ENCODE data around the gene ARL8A.
"Not testable (repeated sequence)": the region's sequence is repeated elsewhere in the genome, so short reads cannot be mapped to it uniquely, and the experiment has no call there.

ARL8A gene

DNA sequence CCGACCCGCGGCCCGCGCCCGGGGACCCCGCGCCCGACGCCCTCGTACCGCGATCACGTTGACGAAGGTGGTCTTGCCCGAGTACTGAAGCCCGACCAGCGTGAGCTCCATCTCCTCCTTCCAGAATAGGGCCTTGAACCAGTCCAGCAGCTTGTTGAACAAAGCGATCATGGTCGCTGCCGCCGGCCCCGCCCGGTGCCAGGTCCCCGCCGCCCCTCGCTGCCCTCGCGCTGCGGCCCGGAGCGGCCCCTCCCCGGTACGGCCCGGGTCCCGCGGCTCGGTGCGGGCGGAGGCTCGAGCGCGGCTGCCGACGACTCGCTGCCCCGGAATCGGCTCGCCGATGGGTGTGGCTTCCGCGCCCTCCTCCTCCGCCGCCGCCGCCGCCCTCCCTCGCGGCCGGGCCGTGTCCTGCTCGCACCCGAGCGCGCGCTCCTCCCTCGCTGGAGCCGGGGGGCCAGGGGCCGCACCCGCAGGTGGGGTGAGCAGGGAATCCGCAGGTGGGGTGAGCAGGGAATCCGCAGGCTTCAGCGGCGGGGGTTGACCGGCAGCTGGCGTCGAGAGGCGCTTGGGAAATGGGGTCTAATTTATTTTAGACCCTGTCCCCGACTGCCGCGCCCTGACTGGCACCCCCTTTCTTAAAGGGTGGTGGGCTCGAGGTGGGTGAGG, at the start of gene ARL8A:
TSS of gene ARL8A (minus strand) at position 336 of the 666 bp plus-strand sequence. CDS start at position 171, 165 bp downstream.
- DNase-seq = peak; percentile 56

GRCh38 chr1:202194328-202194648, 49.8 kb upstream of the ARL8A start:
- DNase-seq = no peak

GRCh38 chr1:202193614-202194327, 49.2 kb upstream of the ARL8A start, which contains the start of gene LGR6:
Gene LGR6, plus strand, starts transcription at chr1:202193799. Its CDS starts 191 bp downstream, at chr1:202193990.
- DNase-seq = no peak

GRCh38 chr1:202192770-202193613, 48.5 kb upstream of the ARL8A start:
- DNase-seq = peak; percentile 71

DNA sequence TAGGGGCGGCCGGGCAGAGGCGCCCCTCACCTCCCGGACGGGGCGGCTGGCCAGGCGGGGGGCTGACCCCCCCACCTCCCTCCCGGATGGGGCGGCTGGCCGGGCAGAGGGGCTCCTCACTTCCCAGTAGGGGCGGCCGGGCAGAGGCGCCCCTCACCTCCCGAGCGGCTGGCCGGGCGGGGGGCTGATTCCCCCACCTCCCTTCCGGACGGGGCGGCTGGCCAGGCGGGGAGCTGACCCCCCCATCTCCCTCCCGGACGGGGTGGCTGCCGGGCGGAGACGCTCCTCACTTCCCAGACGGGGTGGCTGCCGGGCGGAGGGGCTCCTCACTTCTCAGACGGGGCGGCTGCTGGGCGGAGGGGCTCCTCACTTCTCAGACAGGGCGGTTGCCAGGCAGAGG, 46.9 kb upstream of the ARL8A start:
- not testable (repeated sequence) for DNase-seq

GRCh38 chr1:202189918-202190715, 45.6 kb upstream of the ARL8A start:
- no peak for DNase-seq

GRCh38 chr1:202189001-202189790, 44.7 kb upstream of the ARL8A start:
- peak; percentile 21 for DNase-seq

DNA sequence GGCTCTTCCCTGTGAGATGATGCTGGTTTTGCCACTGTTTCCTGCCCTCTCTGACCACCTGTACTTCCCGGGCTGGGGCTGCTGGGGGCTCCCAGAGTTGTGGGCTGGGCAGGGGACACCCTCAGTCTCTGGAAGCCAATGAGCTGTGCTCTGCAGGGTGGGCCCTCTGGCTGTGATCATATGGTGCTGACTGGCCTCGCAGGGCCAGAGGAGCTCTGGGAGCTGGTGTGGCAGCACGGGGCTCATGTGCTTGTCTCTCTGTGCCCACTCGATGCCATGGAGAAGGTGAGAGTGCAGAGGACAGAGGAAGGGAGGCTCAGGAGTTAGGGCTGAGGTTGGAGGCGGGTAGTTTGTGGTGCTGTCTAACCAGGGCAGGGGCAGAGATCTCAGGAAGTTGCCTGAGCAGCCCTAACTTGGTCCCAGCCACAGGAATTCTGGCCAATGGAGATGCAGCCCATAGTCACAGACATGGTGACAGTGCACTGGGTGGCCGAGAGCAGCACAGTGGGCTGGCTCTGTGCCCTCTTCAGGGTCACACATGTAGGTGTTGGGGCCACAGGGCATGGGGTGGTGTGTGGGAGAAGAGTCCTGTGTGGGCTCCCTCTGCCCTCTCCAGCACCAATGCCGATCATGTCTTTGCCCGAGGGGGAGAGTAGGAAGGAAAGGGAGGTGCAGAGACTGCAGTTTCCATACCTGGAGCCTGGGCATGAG, 43.3 kb upstream of the ARL8A start:
- DNase-seq = no peak

- peak; percentile 68 for DNase-seq
These were observed 42.6 kb upstream of the ARL8A start for GRCh38 chr1:202187041-202187671.

DNA sequence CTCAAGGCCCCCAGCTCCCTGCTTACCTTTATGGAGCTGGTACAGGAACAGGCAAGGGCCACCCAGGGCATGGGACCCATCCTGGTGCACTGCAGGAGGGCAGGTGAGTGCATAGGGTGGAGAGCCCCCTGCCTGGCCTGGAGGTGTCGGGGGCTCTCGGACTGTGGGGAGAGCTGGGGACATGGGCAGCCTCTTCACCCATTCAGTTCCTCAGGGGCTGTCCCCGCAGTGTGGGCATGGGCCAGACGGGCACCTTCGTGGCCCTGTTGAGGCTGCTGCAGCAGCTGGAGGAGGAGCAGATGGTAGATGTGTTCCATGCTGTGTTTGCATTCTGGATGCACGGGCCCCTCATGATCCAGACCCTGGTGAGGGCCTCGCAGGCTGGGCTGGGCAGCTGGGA, 41.8 kb upstream of the ARL8A start:
- DNase-seq = no peak

GRCh38 chr1:202184750-202185460, 40.4 kb upstream of the ARL8A start:
- peak; percentile 6 for DNase-seq

GRCh38 chr1:202182040-202182877, 37.7 kb upstream of the ARL8A start:
- DNase-seq = no peak

DNA sequence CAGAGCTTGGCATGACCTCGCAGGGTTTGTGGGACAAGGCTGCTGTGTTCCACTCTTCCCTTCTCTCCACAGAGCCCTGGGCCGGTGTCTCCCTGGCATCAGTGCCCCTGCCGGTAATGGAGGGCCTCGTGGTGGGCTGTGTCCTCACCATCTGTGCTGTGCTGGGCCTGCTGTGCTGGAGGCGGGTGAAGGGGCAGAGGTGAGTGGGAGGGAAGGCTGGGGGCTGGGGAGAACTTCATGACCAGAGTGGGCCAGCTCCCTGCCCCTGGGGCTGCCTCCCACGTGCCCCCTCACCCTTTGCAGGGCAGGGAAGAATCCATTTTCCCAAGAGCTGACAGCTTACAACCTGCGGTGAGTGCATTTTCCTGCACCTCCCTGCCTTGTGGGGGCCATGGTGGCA, 37.0 kb upstream of the ARL8A start:
- no peak for DNase-seq

GRCh38 chr1:202180751-202181139, 36.2 kb upstream of the ARL8A start:
- DNase-seq = not testable (repeated sequence)

DNA sequence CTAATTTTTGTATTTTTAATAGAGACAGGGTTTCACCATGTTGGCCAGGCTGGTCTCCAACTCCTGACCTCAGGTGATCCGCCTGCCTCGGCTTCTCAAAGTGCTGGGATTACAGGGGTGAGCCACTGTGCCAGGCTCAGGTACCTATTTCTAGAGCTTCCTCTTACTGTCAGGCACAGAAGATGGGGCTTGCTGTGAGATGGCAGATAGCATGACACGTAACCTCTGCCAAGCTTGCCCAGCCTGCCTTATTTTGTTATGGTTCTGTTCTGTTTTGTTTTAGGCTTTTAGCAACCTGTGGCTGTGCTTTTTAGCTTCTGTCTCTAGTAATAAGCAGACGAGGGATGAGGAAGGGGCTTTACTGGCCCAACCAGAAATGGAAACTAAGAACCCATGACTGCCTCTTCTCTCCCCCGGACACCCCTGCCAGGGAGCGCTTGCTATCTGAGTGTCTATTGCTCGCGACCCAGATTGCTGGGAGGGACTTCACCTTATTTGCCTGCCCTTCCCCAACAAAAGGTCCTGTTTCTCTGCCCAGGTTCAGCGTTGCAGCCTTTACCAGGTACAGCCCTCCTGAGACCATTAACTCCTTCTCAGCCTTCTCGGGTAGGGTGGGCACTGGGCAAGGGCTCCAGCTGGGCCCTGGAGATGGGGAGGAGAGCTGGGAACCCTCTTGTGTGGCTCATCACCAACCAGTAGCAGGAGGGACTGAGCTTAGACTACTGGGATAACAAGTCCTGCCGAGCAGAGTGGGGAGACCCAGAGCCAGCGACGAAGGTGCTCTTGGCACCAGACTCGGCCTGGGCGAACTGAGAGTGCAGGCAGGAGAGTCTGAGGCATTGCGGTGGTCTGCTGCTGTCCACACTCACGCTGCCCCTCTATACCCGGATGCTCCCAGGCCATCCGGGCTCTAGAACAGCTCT, 35.6 kb upstream of the ARL8A start:
- DNase-seq = no peak

DNA sequence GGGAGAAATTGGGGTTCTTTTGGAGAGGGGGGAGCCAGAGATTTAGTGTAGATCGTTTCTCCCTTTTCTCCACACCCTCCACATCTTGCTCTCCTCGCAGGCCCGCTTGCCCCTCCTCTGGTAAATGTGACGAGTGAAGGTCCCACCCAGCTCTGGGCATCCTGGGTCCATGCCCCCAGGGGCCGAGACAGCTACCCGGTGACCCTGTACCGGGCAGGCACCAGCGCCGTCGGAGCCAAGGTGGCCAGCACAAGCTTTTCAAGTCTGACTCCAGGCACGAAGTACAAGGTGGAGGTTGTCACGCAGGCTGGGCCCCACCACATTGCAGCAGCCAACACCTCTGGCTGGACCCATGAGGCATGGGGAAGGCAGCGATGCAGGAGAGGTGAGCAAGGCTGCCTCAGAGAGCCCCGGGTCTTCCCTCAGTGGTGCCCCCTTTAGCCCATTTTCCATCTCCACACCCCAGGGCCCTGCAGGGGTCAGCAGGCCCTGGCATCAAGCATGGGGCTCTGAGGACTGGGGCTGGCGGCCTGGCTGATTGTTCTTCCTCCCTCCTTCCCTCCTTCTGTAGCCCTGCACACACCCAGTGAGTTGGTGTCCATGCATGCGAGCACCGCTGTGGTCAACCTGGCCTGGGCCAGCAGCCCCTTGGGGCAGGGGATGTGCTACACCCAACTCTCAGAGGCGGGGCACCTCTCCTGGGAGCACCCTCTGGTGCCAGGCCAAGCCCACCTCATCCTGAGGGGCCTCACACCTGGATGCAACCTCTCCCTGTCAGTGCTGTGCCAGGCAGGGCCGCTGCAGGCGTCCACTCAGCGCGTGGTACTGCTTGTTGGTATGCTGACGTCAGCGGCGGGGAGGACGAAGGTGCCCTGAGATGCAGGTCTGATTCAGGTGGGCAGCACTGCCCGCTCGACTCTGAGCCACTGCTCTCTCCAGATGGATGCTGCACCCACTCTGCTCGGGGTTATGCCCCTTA, 32.7 kb upstream of the ARL8A start:
- no peak for DNase-seq

DNA sequence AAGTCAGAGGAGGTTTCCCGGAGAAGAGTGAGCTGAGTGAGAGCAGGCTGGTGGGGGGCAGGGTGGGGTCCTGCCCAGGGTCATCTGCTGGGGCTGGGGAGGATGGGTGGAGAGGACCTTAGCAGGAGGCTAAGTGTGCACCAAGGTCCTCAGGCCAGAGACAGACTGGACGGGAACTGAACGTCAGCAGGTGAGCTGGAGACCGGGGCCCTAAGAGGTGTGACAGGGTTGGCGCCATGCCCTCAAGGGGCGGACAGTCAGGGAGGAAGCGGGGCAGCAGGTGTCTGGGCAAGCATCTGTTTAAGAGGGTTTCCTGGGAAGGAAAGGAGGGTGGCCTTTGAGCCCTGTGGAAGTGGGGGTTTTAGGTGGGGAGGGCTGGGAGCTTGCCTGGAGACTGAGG, 29.5 kb upstream of the ARL8A start:
- no peak for DNase-seq
